NCI-H2196 treated with DMSO at 0.1 percent for 48 hours (cell line): ENCODE measurements around the gene FAT4.
A peak's percentile ranks its signal among the peaks of the same experiment; 100 is the strongest.

Experiments
- DNase-seq: peaks from one replicate; lab custom pipeline; 2025; ENCODE audit not compliant: unreplicated experiment; lab: John Stamatoyannopoulos, UW

The FAT4 gene

GRCh38 chr4:125314676-125315575 is at the start of gene FAT4:
FAT4 (plus strand) TSS chr4:125314955; CDS start chr4:125316412, 1,457 bp downstream.
- DNase-seq, result peak; percentile 4

- no peak for DNase-seq
These were observed 48.9 kb upstream of the FAT4 start for GRCh38 chr4:125265846-125266245.

GRCh38 chr4:125266901-125267604 is 47.7 kb upstream of the FAT4 start:
- no peak for DNase-seq

GRCh38 chr4:125267630-125268029 is 47.1 kb upstream of the FAT4 start:
- no peak for DNase-seq

- no peak for DNase-seq
These were observed 46.5 kb upstream of the FAT4 start for GRCh38 chr4:125268068-125268755.

- DNase-seq, result no peak
These were observed 37.9 kb upstream of the FAT4 start for GRCh38 chr4:125276811-125277210.

GRCh38 chr4:125277790-125278189 is 37.0 kb upstream of the FAT4 start:
- no peak for DNase-seq

- no peak for DNase-seq
These were observed 33.8 kb upstream of the FAT4 start for GRCh38 chr4:125280892-125281403.

GRCh38 chr4:125283707-125284279 is 31.0 kb upstream of the FAT4 start:
- DNase-seq, result no peak

- no peak for DNase-seq
These were observed 17.6 kb upstream of the FAT4 start for GRCh38 chr4:125297116-125297515.

GRCh38 chr4:125303058-125303457 is 11.7 kb upstream of the FAT4 start:
- DNase-seq, result no peak

- no peak for DNase-seq
These were observed 10.9 kb upstream of the FAT4 start for GRCh38 chr4:125303821-125304220.

GRCh38 chr4:125306112-125306511 is 8.6 kb upstream of the FAT4 start:
- DNase-seq, result no peak

- no peak for DNase-seq
These were observed 8.2 kb upstream of the FAT4 start for GRCh38 chr4:125306533-125306932.

- no peak for DNase-seq
These were observed 3.3 kb upstream of the FAT4 start for GRCh38 chr4:125311503-125311902.

- DNase-seq, result peak; percentile 16
These were observed 1.3 kb upstream of the FAT4 start for GRCh38 chr4:125313497-125313896.

GRCh38 chr4:125313989-125314667 is 627 bp upstream of the FAT4 start:
- no peak for DNase-seq

- DNase-seq, result no peak
These were observed 1.0 kb downstream of the FAT4 start for GRCh38 chr4:125315576-125316400.

GRCh38 chr4:125316401-125316790 is 1.6 kb downstream of the FAT4 start:
- DNase-seq, result no peak
